SK-N-SH (cell line): ENCODE data around the gene PTGIS. TPM values are rescaled to one million over a fixed set of nuclear protein-coding genes. Genes with fewer than 3 reads are reported as not detected.

Experiments used
- CTCF ChIA-PET: fragments of 300-600, 350-600 bp; formaldehyde crosslinking; extraction: SDS; loops from one replicate; lab custom pipeline; 2021; lab: Yijun Ruan, JAX
- POLR2A ChIA-PET: fragments of 350-600 bp; sonication (Branson Sonifier 250); formaldehyde crosslinking; extraction: SDS; loops from one replicate; lab custom pipeline; 2020; ENCODE audit warnings: antibody characterized with exemption, inconsistent platforms; lab: Yijun Ruan, JAX
- DNase-seq: peaks from one replicate; pipeline ENCODE4 v3.0.0; 2012
- H2AFZ ChIP-seq: fragments of 200-600 bp; sonication (generic); 2 replicates; pipeline ENCODE4 v1.8.1; 2016; ENCODE audit warnings: antibody characterized with exemption, mild to moderate bottlenecking, low read depth
- H3F3A ChIP-seq: fragments of 200-600 bp; sonication (generic); replicated peaks from 2 replicates; pipeline ENCODE3; 2016; ENCODE audit warnings: antibody characterized with exemption, mild to moderate bottlenecking; ENCODE audit not compliant: insufficient read depth
- H3K27ac ChIP-seq, 2 experiments: fragments of 200-500 bp in 1 of 2; fragments of 200-600 bp in 1 of 2; sonication (Bioruptor generic) in 1 of 2; sonication (generic), shearing (Covaris generic) in 1 of 2; 2 replicates each; pipeline versions ENCODE4 v1.5.1 to v1.6.1; 2014 to 2016; ENCODE audit warnings: low read depth in 2 of 2, inconsistent platforms in 1 of 2, low read length in 1 of 2, mild to moderate bottlenecking in 1 of 2, mixed read lengths in 1 of 2
- H3K27me3 ChIP-seq: fragments of 200-600 bp; sonication (generic), shearing (Covaris generic); 2 replicates; pipeline ENCODE4 v1.6.1; 2016; ENCODE audit warnings: mixed run types; ENCODE audit not compliant: insufficient read depth
- H3K36me3 ChIP-seq, 2 experiments: fragments of 200-500 bp in 1 of 2; fragments of 200-600 bp in 1 of 2; sonication (Bioruptor generic) in 1 of 2; sonication (generic) in 1 of 2; replicated peaks in 1 of 2; 2 replicates each; pipeline versions ENCODE3 to v1.5.1; 2014 to 2016; ENCODE audit warnings: low read length in 1 of 2, mild to moderate bottlenecking in 1 of 2; ENCODE audit not compliant: insufficient read depth in 2 of 2, control insufficient read depth in 1 of 2
- H3K4me1 ChIP-seq, 2 experiments: fragments of 200-500 bp in 1 of 2; fragments of 200-600 bp in 1 of 2; sonication (Bioruptor generic) in 1 of 2; sonication (generic), shearing (Covaris generic) in 1 of 2; 2 replicates each; pipeline versions ENCODE4 v1.5.1 to v1.6.1; 2014 to 2016; ENCODE audit warnings: low read depth in 1 of 2, low read length in 1 of 2, mixed run types in 1 of 2; ENCODE audit not compliant: insufficient read depth in 2 of 2, control insufficient read depth in 1 of 2
- H3K4me2 ChIP-seq: fragments of 200-600 bp; sonication (generic), shearing (Covaris generic); 2 replicates; pipeline ENCODE4 v1.6.1; 2017; ENCODE audit warnings: mixed run types
- H3K4me3 ChIP-seq, 2 experiments: fragments of 200-500 bp in 1 of 2; fragments of 200-600 bp in 1 of 2; sonication (Bioruptor generic) in 1 of 2; sonication (generic), shearing (Covaris generic) in 1 of 2; 2 replicates each; pipeline versions ENCODE4 v1.5.1 to v1.8.1; 2014 to 2016; ENCODE audit warnings: low read depth in 2 of 2, inconsistent platforms in 1 of 2, low read length in 1 of 2, mild to moderate bottlenecking in 1 of 2, mixed read lengths in 1 of 2, moderate library complexity in 1 of 2
- H3K79me2 ChIP-seq: fragments of 200-600 bp; sonication (generic); 2 replicates; pipeline ENCODE4 v1.8.1; 2017; ENCODE audit warnings: mild to moderate bottlenecking; ENCODE audit not compliant: insufficient read depth
- H3K9ac ChIP-seq: fragments of 200-600 bp; sonication (generic); 2 replicates; pipeline ENCODE4 v1.6.1; 2017; ENCODE audit warnings: mixed run types
- H3K9me2 ChIP-seq: fragments of 200-600 bp; sonication (generic); 2 replicates; pipeline ENCODE4 v1.6.1; 2017; ENCODE audit warnings: mixed run types
- H3K9me3 ChIP-seq: fragments of 200-600 bp; sonication (generic); 2 replicates; pipeline ENCODE4 v1.6.1; 2017; ENCODE audit warnings: mixed run types, mild to moderate bottlenecking, moderate library complexity
- H4K20me1 ChIP-seq: fragments of 200-600 bp; sonication (generic); 2 replicates; pipeline ENCODE4 v1.6.1; 2017; ENCODE audit warnings: mild to moderate bottlenecking, mixed run types; ENCODE audit not compliant: insufficient read depth
- ELF1 ChIP-seq: IDR thresholded peaks from 2 replicates; pipeline ENCODE4 v1.4.0; 2012
- EP300 ChIP-seq, 2 experiments: IDR thresholded peaks; 2 replicates each; pipeline versions ENCODE4 v1.4.0 to v1.6.1; 2012; ENCODE audit warnings: borderline replicate concordance in 1 of 2, low read depth in 1 of 2, low read length in 1 of 2
- EZH2phosphoT487 ChIP-seq: fragments of 200-600 bp; sonication (generic); IDR thresholded peaks from 2 replicates; pipeline ENCODE4 v1.6.1; 2017; ENCODE audit warnings: low read depth, mixed run types, mild to moderate bottlenecking, antibody characterized with exemption, moderate library complexity, borderline replicate concordance
- GABPA ChIP-seq: IDR thresholded peaks from 2 replicates; pipeline ENCODE4 v1.4.0; 2012; ENCODE audit warnings: low read depth, mild to moderate bottlenecking
- GATA2 ChIP-seq: sonication (generic); formaldehyde crosslinking; IDR thresholded peaks from 2 replicates; pipeline ENCODE4 v1.5.0; 2020; ENCODE audit warnings: mild to moderate bottlenecking, missing genetic modification reagents
- IRF3 ChIP-seq: fragments of 150-350 bp; IDR thresholded peaks from 2 replicates; pipeline ENCODE4 v1.6.1; 2016; ENCODE audit warnings: mild to moderate bottlenecking, low read depth, low read length
- JUND ChIP-seq: IDR thresholded peaks from 2 replicates; pipeline ENCODE4 v1.4.0; 2012
- POLR2AphosphoS5 ChIP-seq: IDR thresholded peaks from 2 replicates; pipeline ENCODE4 v1.6.1; 2012; ENCODE audit warnings: low read depth, low read length
- RFX5 ChIP-seq: IDR thresholded peaks from 2 replicates; pipeline ENCODE4 v1.6.1; 2012; ENCODE audit warnings: mild to moderate bottlenecking, improper control_type of control experiment, low read length
- SIN3A ChIP-seq: IDR thresholded peaks from 2 replicates; pipeline ENCODE4 v1.6.1; 2012; ENCODE audit warnings: low read depth, mild to moderate bottlenecking, low read length, moderate library complexity, borderline replicate concordance
- SMC3 ChIP-seq: IDR thresholded peaks from 2 replicates; pipeline ENCODE4 v1.6.1; 2012; ENCODE audit warnings: low read depth, low read length, improper control_type of control experiment
- TAF1 ChIP-seq: IDR thresholded peaks from 2 replicates; pipeline ENCODE4 v1.6.1; 2012; ENCODE audit warnings: low read depth, mild to moderate bottlenecking, low read length, moderate library complexity, borderline replicate concordance
- TCF12 ChIP-seq: IDR thresholded peaks from 2 replicates; pipeline ENCODE4 v1.4.0; 2012
- TEAD4 ChIP-seq: IDR thresholded peaks from 2 replicates; pipeline ENCODE4 v1.4.0; 2012; ENCODE audit warnings: mild to moderate bottlenecking, borderline replicate concordance; ENCODE audit not compliant: insufficient read depth
- USF1 ChIP-seq: IDR thresholded peaks from 2 replicates; pipeline ENCODE4 v1.4.0; 2012; ENCODE audit warnings: low read depth, borderline replicate concordance
- USF2 ChIP-seq: fragments of 150-350 bp; IDR thresholded peaks from 2 replicates; pipeline ENCODE4 v1.6.1; 2017; ENCODE audit warnings: antibody characterized with exemption, low read length, low read depth, borderline replicate concordance
- YY1 ChIP-seq: IDR thresholded peaks from 2 replicates; pipeline ENCODE4 v1.4.0; 2012; ENCODE audit warnings: low read depth, mild to moderate bottlenecking
- WGBS: methylation state at CpG from one replicate; pipeline ENCODE4 v1.1.6; 2017; ENCODE audit warnings: low lambda C conversion rate; 5-methylcytosine and 5-hydroxymethylcytosine counted together
- polyA plus RNA-seq, 3 experiments: library from polyadenylated mRNA; depleted of rRNA; stranded (reverse); fragments of >200 nt; gene quantifications; 2 replicates each; pipeline ENCODE4 v1.2.3, GENCODE V29; 2012

Gene PTGIS
- polyA plus RNA-seq, 1 of the 3 experiments (the other 2 are of a cell fraction), result 1.0 TPM

GRCh38 chr20:49518576-49518975, 49.4 kb downstream of the PTGIS start:
- H3K27ac ChIP-seq, result no peak overlapping the region
- H3K36me3 ChIP-seq, result no peaks in the 10 kb centered on the region
- H3K9ac ChIP-seq, result no peak overlapping the region
- H3K4me2 ChIP-seq, result no peak overlapping the region
- no peaks in the 10 kb centered on the region for H3K9me3 ChIP-seq
- ChIA-PET POLR2A (no interaction called here), CTCF (interaction anchor here (1.3 to 15.8 kb wide), 4 partner anchors 11 to 186 kb away, joined by 3 to 317 read pairs (median 14); no protein-coding TSS in a partner anchor)
- no peak overlapping the region for H2AFZ ChIP-seq
- H3K27me3 ChIP-seq, result no peaks in the 10 kb centered on the region
- H4K20me1 ChIP-seq, result no peaks in the 10 kb centered on the region
- H3K4me1 ChIP-seq, result no peaks in the 10 kb centered on the region
- WGBS, result 69% methylated on average over 5 of the region's 5 CpGs
- H3F3A ChIP-seq, result no peaks in the 10 kb centered on the region
- no peak overlapping the region for H3K4me3 ChIP-seq
- no peaks in the 10 kb centered on the region for H3K79me2 ChIP-seq
- TF ChIP-seq JUND (no peak), EP300 (IDR thresholded peaks at IDR 0.05; ENCODE audit: borderline replicate concordance in 1 of 2, low read depth in 1 of 2, low read length in 1 of 2) (no peak), GATA2 (no peak), SIN3A (no peak), TAF1 (no peak), USF1 (no peak), TCF12 (no peak), SMC3 (no peak), USF2 (no peak), EZH2phosphoT487 (no peak), IRF3 (no peak), POLR2AphosphoS5 (no peak), YY1 (no peak), GABPA (no peak), ELF1 (no peak)
- no peaks in the 10 kb centered on the region for H3K9me2 ChIP-seq
- no peak for DNase-seq

GRCh38 chr20:49517805-49518100, 50.2 kb downstream of the PTGIS start:
- DNase-seq, result no peak

More at GRCh38 chr20:49517805-49518100, 50.2 kb downstream of the PTGIS start:
- TF ChIP-seq POLR2AphosphoS5, result no peak
- no peak for TF ChIP-seq TEAD4
- no peak for TF ChIP-seq RFX5
- TF ChIP-seq, all 33 proteins: peak for 0
- Histone ChIP-seq H3F3A (no peaks in the 10 kb centered on the region), H3K27ac (no peak overlapping the region), H3K9ac (no peak overlapping the region), H4K20me1 (no peaks in the 10 kb centered on the region), H3K9me2 (no peaks in the 10 kb centered on the region), H3K79me2 (no peaks in the 10 kb centered on the region), H3K4me2 (no peak overlapping the region), H3K9me3 (no peaks in the 10 kb centered on the region), H3K36me3 (no peaks in the 10 kb centered on the region), H3K27me3 (no peaks in the 10 kb centered on the region), H3K4me1 (no peaks in the 10 kb centered on the region), H3K4me3 (no peak overlapping the region), H2AFZ (no peak overlapping the region)
- ChIA-PET POLR2A (no interaction called here), CTCF (interaction anchor here (0.7 to 15.8 kb wide), 6 partner anchors 10 to 185 kb away, joined by 3 to 317 read pairs (median 14); no protein-coding TSS in a partner anchor)
- 83% methylated on average over 4 of the region's 4 CpGs for WGBS
